ENCODE measurements around the gene PTPRF.
"Not testable (repeated sequence)": the region's sequence is repeated elsewhere in the genome, so short reads cannot be mapped to it uniquely, and the experiment has no call there.

The PTPRF gene

DNA sequence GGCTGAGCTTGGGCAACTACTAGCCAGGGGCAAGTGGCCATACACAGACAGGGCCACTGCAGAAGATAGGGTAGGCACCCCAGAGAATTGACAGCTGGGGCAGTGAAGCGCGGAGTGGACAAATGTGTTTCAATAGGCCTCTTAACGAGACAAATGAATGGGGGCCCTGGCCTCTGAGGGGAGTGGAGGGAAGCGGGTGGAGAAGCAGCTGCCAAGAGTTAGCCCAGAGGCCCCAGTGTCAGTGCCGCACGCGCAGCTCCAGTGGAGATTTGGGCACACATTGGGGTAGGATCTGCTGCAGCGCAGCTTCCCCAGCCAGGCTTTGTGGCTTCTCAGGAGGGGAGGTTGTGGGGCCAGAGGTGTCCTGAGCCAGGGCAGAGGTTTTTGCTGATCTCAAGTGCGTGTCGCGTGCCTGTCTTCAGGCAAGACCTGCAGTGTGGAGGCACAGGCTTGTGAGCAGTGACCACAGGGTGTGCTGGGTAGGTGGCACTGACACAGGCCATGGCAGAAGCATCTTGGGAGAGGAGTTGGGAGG, 16.9 kb downstream of the PTPRF start:
- H3K9me3 ChIP-seq (ENCODE audit: control insufficient read depth, low read length): no peaks in the 10 kb centered on the region
- no peak overlapping the region for H2BK15ac ChIP-seq (ENCODE audit: low read depth, poor library complexity, severe bottlenecking)
- H3K36me3 ChIP-seq (ENCODE audit: control insufficient read depth in 1 of 2, insufficient read depth in 2 of 2, low read depth in 1 of 2, low read length in 2 of 2): peaks cover 0 to 55% of the 10 kb centered on the region in 2 experiments
- H4K8ac ChIP-seq (ENCODE audit: low read length): no peak overlapping the region
- H3K4me3 ChIP-seq (ENCODE audit: insufficient read depth in 1 of 2, low read depth in 1 of 2, low read length in 2 of 2): no peak overlapping the region
- no peak for DNase-seq
- peaks cover 20% of the 10 kb centered on the region for H3K4me1 ChIP-seq (ENCODE audit: control insufficient read depth, insufficient read depth, low read depth, low read length)
- H3K79me1 ChIP-seq (replicated peaks; ENCODE audit: low read length, poor library complexity, severe bottlenecking): peaks cover 26% of the 10 kb centered on the region
- no peaks in the 10 kb centered on the region for H3K27me3 ChIP-seq (ENCODE audit: control insufficient read depth in 1 of 2, insufficient read depth in 1 of 2, low read length in 2 of 2)
- H4K91ac ChIP-seq (ENCODE audit: low read length): no peak overlapping the region
- no peak overlapping the region for H2BK12ac ChIP-seq (ENCODE audit: low read length in 2 of 2)
- no peak overlapping the region for H2BK5ac ChIP-seq (ENCODE audit: low read depth, low read length, poor library complexity, severe bottlenecking)
- H3K23ac ChIP-seq (ENCODE audit: low read length in 2 of 2): no peak overlapping the region
- no peak overlapping the region for H2AFZ ChIP-seq (ENCODE audit: low read depth, low read length)
- no peak overlapping the region for H3K14ac ChIP-seq (ENCODE audit: low read length in 2 of 2)
- H3K18ac ChIP-seq (ENCODE audit: low read depth in 1 of 2, low read length in 2 of 2): no peak overlapping the region
- H3K4ac ChIP-seq (ENCODE audit: low read depth in 1 of 2, low read length in 2 of 2): no peak overlapping the region
- no peak overlapping the region for H3K27ac ChIP-seq (ENCODE audit: low read length, poor library complexity, severe bottlenecking)
- H3K9ac ChIP-seq (ENCODE audit: low read length): no peak overlapping the region
- H2BK120ac ChIP-seq (ENCODE audit: low read depth, low read length): no peak overlapping the region
- 85% methylated on average over 11 of the region's 11 CpGs for WGBS
- H2AK5ac ChIP-seq (ENCODE audit: low read length, severe bottlenecking): no peak overlapping the region
- H3K4me2 ChIP-seq (ENCODE audit: low read length, poor library complexity, severe bottlenecking): no peak overlapping the region

DNA sequence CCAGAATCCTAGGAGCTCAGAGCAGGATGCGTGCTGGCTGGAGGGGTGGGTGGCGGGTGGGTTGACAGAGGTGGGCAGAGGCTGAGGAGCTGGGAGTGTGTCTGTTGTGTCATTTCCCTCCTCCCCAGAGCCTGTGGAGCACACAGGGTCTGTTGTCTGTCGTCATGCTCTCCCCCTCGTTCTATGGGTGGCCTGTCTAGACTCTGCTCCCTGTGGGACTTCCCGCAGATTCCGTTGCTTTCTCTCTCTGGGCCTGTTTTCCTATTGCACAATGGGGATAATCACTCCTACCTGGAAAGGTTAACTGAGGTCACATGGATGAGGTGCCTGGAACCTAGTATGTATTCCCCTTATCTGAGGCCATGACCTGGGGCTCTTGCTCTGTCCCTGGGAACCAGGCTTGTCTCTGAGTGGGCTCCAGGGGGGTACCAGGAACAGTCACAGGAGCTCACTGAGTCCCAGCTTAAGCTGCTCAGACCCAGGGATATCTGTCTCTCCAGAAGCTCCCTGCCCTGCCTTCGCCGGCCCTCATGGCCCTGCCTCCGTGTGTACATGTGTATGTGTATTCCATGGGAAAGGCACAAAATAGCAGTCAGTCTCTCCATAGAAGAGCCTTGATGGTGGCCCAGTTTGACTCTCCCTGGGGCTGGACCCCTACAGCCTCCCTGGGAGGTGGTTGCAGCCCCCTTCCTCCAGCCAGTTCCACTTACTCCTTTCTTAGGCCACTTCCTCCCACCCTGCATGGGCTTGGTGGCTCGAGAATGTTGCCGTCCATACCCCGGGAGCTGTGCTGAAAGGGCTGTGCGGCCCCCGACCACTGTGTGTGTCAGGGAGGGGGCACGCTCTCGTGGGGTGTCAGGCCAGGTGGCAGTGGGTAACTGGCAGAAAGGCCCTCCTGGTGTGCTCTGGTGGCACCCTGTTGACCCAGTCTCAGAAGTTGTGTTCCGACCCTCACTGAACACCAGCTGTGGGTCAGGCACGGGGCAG, 17.9 kb downstream of the PTPRF start:
- Histone ChIP-seq H3K14ac (ENCODE audit: low read length in 2 of 2) (no peak overlapping the region), H2AK5ac (ENCODE audit: low read length, severe bottlenecking) (no peak overlapping the region), H3K4me1 (ENCODE audit: control insufficient read depth, insufficient read depth, low read depth, low read length) (peaks cover 20% of the 10 kb centered on the region), H3K27ac (ENCODE audit: low read length, poor library complexity, severe bottlenecking) (no peak overlapping the region), H3K27me3 (ENCODE audit: control insufficient read depth in 1 of 2, insufficient read depth in 1 of 2, low read length in 2 of 2) (no peaks in the 10 kb centered on the region), H3K4ac (ENCODE audit: low read depth in 1 of 2, low read length in 2 of 2) (peak overlapping the region in 1 of 2 experiments; percentile 49), H2BK12ac (ENCODE audit: low read length in 2 of 2) (no peak overlapping the region), H3K4me3 (ENCODE audit: insufficient read depth in 1 of 2, low read depth in 1 of 2, low read length in 2 of 2) (no peak overlapping the region), H4K91ac (ENCODE audit: low read length) (peak overlapping the region; percentile 29), H2BK15ac (ENCODE audit: low read depth, poor library complexity, severe bottlenecking) (no peak overlapping the region), H3K36me3 (ENCODE audit: control insufficient read depth in 1 of 2, insufficient read depth in 2 of 2, low read depth in 1 of 2, low read length in 2 of 2) (peaks cover under 1 to 49% of the 10 kb centered on the region in 2 experiments), H2BK120ac (ENCODE audit: low read depth, low read length) (no peak overlapping the region), H3K79me1 (replicated peaks; ENCODE audit: low read length, poor library complexity, severe bottlenecking) (peaks cover 19% of the 10 kb centered on the region), H2BK5ac (ENCODE audit: low read depth, low read length, poor library complexity, severe bottlenecking) (no peak overlapping the region), H3K9ac (ENCODE audit: low read length) (no peak overlapping the region), H4K8ac (ENCODE audit: low read length) (peak overlapping the region; percentile 64), H3K4me2 (ENCODE audit: low read length, poor library complexity, severe bottlenecking) (no peak overlapping the region), H3K9me3 (ENCODE audit: control insufficient read depth, low read length) (no peaks in the 10 kb centered on the region), H3K18ac (ENCODE audit: low read depth in 1 of 2, low read length in 2 of 2) (no peak overlapping the region), H3K23ac (ENCODE audit: low read length in 2 of 2) (no peak overlapping the region), H2AFZ (ENCODE audit: low read depth, low read length) (no peak overlapping the region)
- 88% methylated on average over 18 of the region's 18 CpGs for WGBS
- DNase-seq: peak; percentile 49

DNA sequence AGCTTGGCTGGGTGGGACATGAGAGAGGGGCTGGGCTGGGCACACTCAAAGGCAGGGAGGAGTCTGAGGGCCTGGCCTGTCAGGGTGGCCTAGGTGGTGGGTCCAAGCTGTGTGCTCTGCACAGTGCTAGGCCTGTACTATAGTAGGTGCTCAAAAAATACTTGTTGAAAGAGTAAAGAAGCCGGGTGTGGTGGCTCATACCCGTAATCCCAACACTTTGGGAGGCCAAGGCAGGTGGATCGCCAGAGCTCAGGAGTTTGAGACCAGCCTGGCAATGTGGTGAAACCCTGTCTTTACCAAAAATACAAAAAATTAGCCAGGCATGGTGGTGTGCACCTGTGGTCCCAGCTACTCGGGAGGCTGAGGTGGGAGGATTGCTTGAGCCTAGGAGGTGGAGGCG, 18.7 kb downstream of the PTPRF start:
- not testable (repeated sequence) for H3K4me3 ChIP-seq (ENCODE audit: insufficient read depth in 1 of 2, low read depth in 1 of 2, low read length in 2 of 2); H3K4ac ChIP-seq (ENCODE audit: low read depth in 1 of 2, low read length in 2 of 2); H2AFZ ChIP-seq (ENCODE audit: low read depth, low read length); H3K14ac ChIP-seq (ENCODE audit: low read length in 2 of 2); H2BK120ac ChIP-seq (ENCODE audit: low read depth, low read length); H2BK5ac ChIP-seq (ENCODE audit: low read depth, low read length, poor library complexity, severe bottlenecking); H3K4me2 ChIP-seq (ENCODE audit: low read length, poor library complexity, severe bottlenecking); H2BK12ac ChIP-seq (ENCODE audit: low read length in 2 of 2); H3K9me3 ChIP-seq (ENCODE audit: control insufficient read depth, low read length); H3K9ac ChIP-seq (ENCODE audit: low read length); DNase-seq; H3K23ac ChIP-seq (ENCODE audit: low read length in 2 of 2); H2BK15ac ChIP-seq (ENCODE audit: low read depth, poor library complexity, severe bottlenecking); H2AK5ac ChIP-seq (ENCODE audit: low read length, severe bottlenecking); H3K27me3 ChIP-seq (ENCODE audit: control insufficient read depth in 1 of 2, insufficient read depth in 1 of 2, low read length in 2 of 2); H3K27ac ChIP-seq (ENCODE audit: low read length, poor library complexity, severe bottlenecking); H3K18ac ChIP-seq (ENCODE audit: low read depth in 1 of 2, low read length in 2 of 2)
- Histone ChIP-seq H3K4me1 (ENCODE audit: control insufficient read depth, insufficient read depth, low read depth, low read length) (peaks cover 20% of the 10 kb centered on the region), H3K79me1 (replicated peaks; ENCODE audit: low read length, poor library complexity, severe bottlenecking) (peaks cover 16% of the 10 kb centered on the region), H4K8ac (ENCODE audit: low read length) (peak overlapping the region; percentile 64), H3K36me3 (ENCODE audit: control insufficient read depth in 1 of 2, insufficient read depth in 2 of 2, low read depth in 1 of 2, low read length in 2 of 2) (peaks cover 5 to 55% of the 10 kb centered on the region in 2 experiments), H4K91ac (ENCODE audit: low read length) (peak overlapping the region; percentile 29)
- WGBS: 97% methylated on average over 3 of the region's 5 CpGs

DNA sequence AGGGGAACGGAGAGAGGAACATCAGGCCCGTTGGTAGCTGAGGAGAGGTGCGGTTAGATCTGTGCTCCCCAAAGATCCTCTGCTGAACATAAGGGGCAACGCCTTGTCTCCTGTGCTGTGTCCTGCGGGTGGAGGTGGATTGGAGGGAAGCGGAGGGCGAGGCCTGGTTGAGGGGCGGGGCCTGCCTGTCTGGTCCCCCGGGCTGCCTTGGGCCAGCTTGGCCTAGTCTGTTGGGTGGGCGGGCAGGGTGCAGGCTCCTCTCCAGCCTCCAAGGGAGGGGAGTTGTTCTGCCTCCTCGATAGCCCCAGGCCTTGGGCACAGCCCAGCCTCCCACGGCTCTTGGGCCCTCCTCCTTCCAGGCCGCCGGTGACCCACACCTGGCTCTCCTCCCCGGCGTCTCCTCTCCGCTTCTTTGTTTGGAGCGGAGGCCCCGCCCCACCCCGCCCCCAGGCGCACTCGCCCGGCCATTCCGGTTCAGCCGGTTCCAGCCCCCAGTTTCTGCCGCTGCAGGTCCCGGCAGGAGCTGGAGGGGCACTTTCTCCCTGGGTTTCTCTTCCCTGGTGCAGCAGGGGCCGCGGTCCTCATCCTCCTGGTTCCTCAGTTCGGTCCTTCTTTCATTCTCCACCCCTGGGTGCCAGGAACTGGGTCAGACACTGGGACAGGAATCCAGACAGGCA, 19.4 kb downstream of the PTPRF start:
- Histone ChIP-seq H2AFZ (ENCODE audit: low read depth, low read length) (peak overlapping the region; percentile 44), H2AK5ac (ENCODE audit: low read length, severe bottlenecking) (no peak overlapping the region), H3K27me3 (ENCODE audit: control insufficient read depth in 1 of 2, insufficient read depth in 1 of 2, low read length in 2 of 2) (no peaks in the 10 kb centered on the region), H3K18ac (ENCODE audit: low read depth in 1 of 2, low read length in 2 of 2) (peak overlapping the region; percentile 55 to 80), H4K8ac (ENCODE audit: low read length) (peak overlapping the region; percentile 85), H2BK120ac (ENCODE audit: low read depth, low read length) (peak overlapping the region; percentile 22), H2BK12ac (ENCODE audit: low read length in 2 of 2) (peak overlapping the region in 1 of 2 experiments; percentile 12), H3K4ac (ENCODE audit: low read depth in 1 of 2, low read length in 2 of 2) (peak overlapping the region in 1 of 2 experiments; percentile 25), H3K4me3 (ENCODE audit: insufficient read depth in 1 of 2, low read depth in 1 of 2, low read length in 2 of 2) (peak overlapping the region in 1 of 2 experiments; percentile 26), H3K79me1 (replicated peaks; ENCODE audit: low read length, poor library complexity, severe bottlenecking) (peaks cover 16% of the 10 kb centered on the region), H3K9me3 (ENCODE audit: control insufficient read depth, low read length) (no peaks in the 10 kb centered on the region), H3K27ac (ENCODE audit: low read length, poor library complexity, severe bottlenecking) (no peak overlapping the region), H3K36me3 (ENCODE audit: control insufficient read depth in 1 of 2, insufficient read depth in 2 of 2, low read depth in 1 of 2, low read length in 2 of 2) (peaks cover 5 to 49% of the 10 kb centered on the region in 2 experiments), H3K9ac (ENCODE audit: low read length) (peak overlapping the region; percentile 49), H3K4me2 (ENCODE audit: low read length, poor library complexity, severe bottlenecking) (peak overlapping the region; percentile 55), H2BK5ac (ENCODE audit: low read depth, low read length, poor library complexity, severe bottlenecking) (no peak overlapping the region), H3K4me1 (ENCODE audit: control insufficient read depth, insufficient read depth, low read depth, low read length) (peaks cover 20% of the 10 kb centered on the region), H4K91ac (ENCODE audit: low read length) (no peak overlapping the region), H3K23ac (ENCODE audit: low read length in 2 of 2) (peak overlapping the region in 1 of 2 experiments; percentile 23), H3K14ac (ENCODE audit: low read length in 2 of 2) (peak overlapping the region in 1 of 2 experiments; percentile 61), H2BK15ac (ENCODE audit: low read depth, poor library complexity, severe bottlenecking) (no peak overlapping the region)
- DNase-seq: no peak
- 39% methylated on average over 30 of the region's 30 CpGs for WGBS
